Myocyte (in vitro differentiated cells): ENCODE data around the gene CLEC19A. TPM values are rescaled to one million over a fixed set of nuclear protein-coding genes. Genes with fewer than 3 reads are reported as not detected.
A peak's percentile ranks its signal among the peaks of the same experiment; 100 is the strongest.

Experiments
- DNase-seq: peaks from one replicate; pipeline ENCODE4 v3.0.0-alpha.2; 2012; ENCODE audit warnings: low read depth
- total RNA-seq: library from RNA; depleted of rRNA; stranded (reverse); fragments of >200 nt; gene quantifications from 2 replicates; pipeline ENCODE4 v1.2.3, GENCODE V29; 2014

CLEC19A gene
- total RNA-seq, 1 donor from 2014 or later = not detected

GRCh38 chr16:19284207-19284606 lies 1.3 kb upstream of the CLEC19A start:
- peak; percentile 92 for DNase-seq

- DNase-seq = no peak
Observed at GRCh38 chr16:19286827-19287226, 1.3 kb downstream of the CLEC19A start.

- no peak for DNase-seq
Observed at GRCh38 chr16:19287241-19287640, 1.7 kb downstream of the CLEC19A start.

GRCh38 chr16:19288872-19289799 lies 3.6 kb downstream of the CLEC19A start:
- no peak for DNase-seq

GRCh38 chr16:19289811-19290485 lies 4.4 kb downstream of the CLEC19A start:
- DNase-seq = no peak

GRCh38 chr16:19290860-19291259 lies 5.3 kb downstream of the CLEC19A start:
- no peak for DNase-seq

- no peak for DNase-seq
Observed at GRCh38 chr16:19291475-19291874, 5.9 kb downstream of the CLEC19A start.

GRCh38 chr16:19292186-19292585 lies 6.7 kb downstream of the CLEC19A start:
- no peak for DNase-seq

GRCh38 chr16:19294156-19294649 lies 8.7 kb downstream of the CLEC19A start:
- DNase-seq = no peak

GRCh38 chr16:19295393-19295792 lies 9.9 kb downstream of the CLEC19A start:
- no peak for DNase-seq

- DNase-seq = no peak
Observed at GRCh38 chr16:19297454-19297853, 11.9 kb downstream of the CLEC19A start.

GRCh38 chr16:19299565-19299964 lies 14.0 kb downstream of the CLEC19A start:
- DNase-seq = no peak

- no peak for DNase-seq
Observed at GRCh38 chr16:19301931-19302330, 16.4 kb downstream of the CLEC19A start.

GRCh38 chr16:19304750-19305149 lies 19.2 kb downstream of the CLEC19A start:
- no peak for DNase-seq

GRCh38 chr16:19305443-19305842 lies 19.9 kb downstream of the CLEC19A start:
- no peak for DNase-seq

- DNase-seq = peak; percentile 21
Observed at GRCh38 chr16:19307587-19308241, 22.2 kb downstream of the CLEC19A start.

- DNase-seq = no peak
Observed at GRCh38 chr16:19308392-19308791, 22.9 kb downstream of the CLEC19A start.

GRCh38 chr16:19309178-19309577 lies 23.6 kb downstream of the CLEC19A start:
- no peak for DNase-seq

GRCh38 chr16:19314718-19315425 lies 29.3 kb downstream of the CLEC19A start:
- DNase-seq = no peak

- no peak for DNase-seq
Observed at GRCh38 chr16:19315889-19316433, 30.4 kb downstream of the CLEC19A start.

- DNase-seq = no peak
Observed at GRCh38 chr16:19316846-19317245, 31.3 kb downstream of the CLEC19A start.
